HepG2 (cell line): ENCODE measurements around the gene SND1. TPM values are rescaled to one million over a fixed set of nuclear protein-coding genes. Genes with fewer than 3 reads are reported as not detected.

Experiments used
- ATAC-seq: fragments of 200-7000 bp; cut with Tn5 transposase; 3 replicates; pipeline ENCODE4 v1.9.1; 2020; ENCODE audit warnings: mild to moderate bottlenecking, moderate library complexity
- BruUV-seq: library from RNA; stranded (reverse); fragments of 400-500 nt; replicated peaks from 2 replicates; lab custom pipeline; 2021; lab: Mats Ljungman, UMichigan
- CTCF ChIA-PET: fragments of 300-600 bp; formaldehyde crosslinking; extraction: SDS; loops from one replicate; lab custom pipeline; 2021; ENCODE audit warnings: low total read pairs, inconsistent platforms, low intra/inter-chr PET ratio; lab: Yijun Ruan, JAX
- POLR2A ChIA-PET: fragments of 350-600 bp; sonication (Branson Sonifier 250); formaldehyde crosslinking; loops from one replicate; lab custom pipeline; 2020; ENCODE audit warnings: antibody characterized with exemption, inconsistent platforms; lab: Yijun Ruan, JAX
- DNase-seq: peaks from one replicate; pipeline ENCODE4 v3.0.0-alpha.2; 2015; ENCODE audit warnings: low spot score
- FAIRE-seq: peaks from 3 replicates; lab custom pipeline; 2011; peaks lifted over from hg19 to GRCh38; lab: Jason Lieb, UNC
- H2AFZ ChIP-seq: one replicate; pipeline ENCODE4 v1.6.1; 2011; ENCODE audit warnings: low read length, inconsistent platforms
- H3K27ac ChIP-seq: fragments of 300-600 bp; 3 replicates; pipeline ENCODE4 v1.8.0; 2011; ENCODE audit warnings: mixed run types, mild to moderate bottlenecking, mixed read lengths, low read length, inconsistent platforms; ENCODE audit not compliant: insufficient read depth; ENCODE audit errors: extremely low read length
- H3K27me3 ChIP-seq, 2 experiments: fragments of 200-600 bp in 1 of 2; 2 replicates in 1 of 2; 3 replicates in 1 of 2; pipeline versions ENCODE4 v1.6.0 to v1.8.0; 2011; ENCODE audit warnings: low read length in 2 of 2, mild to moderate bottlenecking in 2 of 2, moderate library complexity in 2 of 2, inconsistent platforms in 1 of 2; ENCODE audit not compliant: insufficient read depth in 2 of 2, control insufficient read depth in 1 of 2
- H3K36me3 ChIP-seq, 2 experiments: fragments of 200-600 bp in 1 of 2; replicated peaks in 1 of 2; 2 replicates in 1 of 2; 3 replicates in 1 of 2; pipeline versions ENCODE4 v1.5.1 to v1.8.0; 2011; ENCODE audit warnings: low read length in 2 of 2, inconsistent platforms in 1 of 2; ENCODE audit not compliant: insufficient read depth in 2 of 2, control insufficient read depth in 1 of 2
- H3K4me1 ChIP-seq: 2 replicates; pipeline ENCODE4 v1.5.1; 2012; ENCODE audit warnings: low read length, inconsistent platforms; ENCODE audit not compliant: insufficient read depth
- H3K4me2 ChIP-seq: 2 replicates; pipeline ENCODE4 v1.6.0; 2011; ENCODE audit warnings: low read depth, low read length, inconsistent platforms
- H3K4me3 ChIP-seq, 3 experiments: fragments of 200-600 bp in 1 of 3; sonication (generic), shearing (Covaris generic) in 1 of 3; replicated peaks in 1 of 3; 2 replicates each; pipeline ENCODE4 v1.5.1; 2011 to 2016; ENCODE audit warnings: low read length in 3 of 3, inconsistent platforms in 2 of 3, low read depth in 2 of 3, mild to moderate bottlenecking in 2 of 3, control low read depth in 1 of 3, mixed read lengths in 1 of 3; ENCODE audit not compliant: insufficient read depth in 1 of 3
- H3K79me2 ChIP-seq: one replicate; pipeline ENCODE4 v1.6.1; 2011; ENCODE audit warnings: low read length, inconsistent platforms; ENCODE audit not compliant: insufficient read depth
- H3K9ac ChIP-seq: 2 replicates; pipeline ENCODE4 v1.6.0; 2011; ENCODE audit warnings: mild to moderate bottlenecking, low read depth, low read length, inconsistent platforms; ENCODE audit not compliant: insufficient read depth
- H3K9me3 ChIP-seq: 2 replicates; pipeline ENCODE4 v1.5.1; 2012; ENCODE audit warnings: mild to moderate bottlenecking, low read length
- H4K20me1 ChIP-seq: 2 replicates; pipeline ENCODE4 v1.6.0; 2011; ENCODE audit warnings: inconsistent platforms, mild to moderate bottlenecking, low read length, moderate library complexity; ENCODE audit not compliant: insufficient read depth
- KLF16 ChIP-seq, 2 experiments: sonication (generic) in 1 of 2; formaldehyde crosslinking in 1 of 2; IDR thresholded peaks; 2 replicates each; pipeline versions ENCODE4 v1.6.1 to v1.8.0; 2016 to 2023; ENCODE audit warnings: missing genetic modification reagents in 2 of 2, missing compliant biosample characterization in 1 of 2
- LCORL ChIP-seq, 2 experiments: fragments of 450-650 bp in 1 of 2; sonication (generic) in 1 of 2; formaldehyde crosslinking in 1 of 2; IDR thresholded peaks; 2 replicates each; pipeline versions ENCODE4 v1.5.0 to v1.6.1; 2017 to 2020; ENCODE audit warnings: antibody characterized with exemption in 1 of 2, missing genetic modification reagents in 1 of 2
- MBNL3 ChIP-seq: fragments of 250-450 bp; sonication (Bioruptor Pico); conservative IDR thresholded peaks from 2 replicates; pipeline ENCODE4 v1.8.0; 2022; ENCODE audit warnings: mild to moderate bottlenecking, inconsistent platforms
- MTF2 ChIP-seq: sonication (generic); formaldehyde crosslinking; IDR thresholded peaks from 2 replicates; pipeline ENCODE4 v1.5.0; 2020; ENCODE audit warnings: missing genetic modification reagents, borderline replicate concordance
- NFRKB ChIP-seq: fragments of 450-650 bp; IDR thresholded peaks from 2 replicates; pipeline ENCODE4 v1.6.1; 2017
- SKI ChIP-seq: fragments of 450-650 bp; IDR thresholded peaks from one replicate; pipeline ENCODE4 v1.6.1; 2018; ENCODE audit warnings: mild to moderate bottlenecking; ENCODE audit not compliant: partially characterized antibody
- ZBTB1 ChIP-seq: sonication (generic); formaldehyde crosslinking; IDR thresholded peaks from 2 replicates; pipeline ENCODE4 v1.4.0; 2020; ENCODE audit warnings: missing genetic modification reagents, borderline replicate concordance
- ZFYVE20 ChIP-seq: sonication (generic); formaldehyde crosslinking; IDR thresholded peaks from 2 replicates; pipeline ENCODE4 v1.8.0; 2023; ENCODE audit warnings: low read depth, mild to moderate bottlenecking, moderate library complexity, missing genetic modification reagents, borderline replicate concordance
- ZNF570 ChIP-seq: sonication (generic); formaldehyde crosslinking; IDR thresholded peaks from 2 replicates; pipeline ENCODE4 v1.4.0; 2020; ENCODE audit warnings: mild to moderate bottlenecking, missing genetic modification reagents, borderline replicate concordance
- ZNF75D ChIP-seq: sonication (generic); formaldehyde crosslinking; IDR thresholded peaks from 2 replicates; pipeline ENCODE4 v1.8.1; 2023; ENCODE audit warnings: missing genetic modification reagents, mild to moderate bottlenecking, borderline replicate concordance
- in situ Hi-C: cut with HindIII; loops from 2 replicates; pipeline ENCODE4 v1.10.0; 2017; ENCODE audit warnings: low pct_unique_long_range_greater_than_20kb; ENCODE audit not compliant: extremely low pct_ligation_motif_present
- intact Hi-C: fragments of 100-400 bp; cut with micrococcal nuclease; formaldehyde crosslinking; loops from one replicate; pipeline ENCODE4 v1.10.0; 2022; ENCODE audit not compliant: unreplicated experiment
- polyA plus RNA-seq, 8 experiments: library from polyadenylated mRNA; depleted of rRNA in 3 of 8; stranded (reverse) in 7 of 8; unstranded in 1 of 8; fragments of >200 nt; fragmentation: Illumina TruSeq in 4 of 8; extraction: Trizol in 4 of 8; gene quantifications; 2 replicates each; pipeline versions ENCODE4 v1.2.1 to v1.2.3, GENCODE V29; 2011 to 2016; ENCODE audit warnings: low read depth in 4 of 8, missing spikeins in 1 of 8, mixed read lengths in 1 of 8; ENCODE audit not compliant: insufficient read depth in 1 of 8
- total RNA-seq, 5 experiments: library from RNA; depleted of rRNA; stranded (reverse); fragments of >200 nt; fragmentation: Illumina TruSeq; extraction: Trizol; gene quantifications; 2 replicates each; pipeline ENCODE4 v1.2.3, GENCODE V29; 2016; ENCODE audit warnings: low read depth in 1 of 5
- TF ChIP-seq, protein P1 (sequence below): sonication (generic); formaldehyde crosslinking; IDR thresholded peaks from 2 replicates; pipeline ENCODE4 v1.5.1; 2020; ENCODE audit warnings: mild to moderate bottlenecking, missing genetic modification reagents, borderline replicate concordance
- TF ChIP-seq, protein P2 (sequence below): sonication (generic); formaldehyde crosslinking; IDR thresholded peaks from 2 replicates; pipeline ENCODE4 v1.5.1; 2020; ENCODE audit warnings: mild to moderate bottlenecking, missing genetic modification reagents, borderline replicate concordance

The SND1 gene
- total and polyA plus RNA-seq, 2 of the 13 experiments (the other 11 are each of a cell fraction or from before 2014, with no cell fraction given): 110 to 182 TPM

DNA sequence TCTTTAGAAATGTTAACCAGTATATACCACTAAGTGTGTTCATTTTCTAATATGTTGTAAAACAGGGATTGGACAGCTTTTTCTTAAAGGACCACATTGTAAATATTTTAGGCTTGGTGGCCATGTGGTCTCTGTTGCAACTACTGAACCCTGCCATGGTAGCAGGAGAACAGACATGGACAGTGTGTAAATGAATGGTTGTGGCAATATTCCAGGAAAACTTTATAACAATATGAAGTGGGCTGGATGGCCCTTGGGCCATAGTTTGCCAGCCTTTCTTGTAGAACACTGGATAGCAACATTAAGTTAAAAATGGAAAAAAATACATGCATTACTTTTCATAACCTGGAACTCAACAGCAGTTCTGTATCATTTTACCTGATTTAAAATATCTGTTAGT lies 61.0 kb downstream of the SND1 start:
- in situ Hi-C loops (no loop called here), intact Hi-C loops (no loop called here)
- H3K4me1 ChIP-seq: no peaks in the 10 kb centered on the region
- H3K36me3 ChIP-seq: peaks cover 24 to 80% of the 10 kb centered on the region in 2 experiments
- no peaks in the 10 kb centered on the region for H3K27me3 ChIP-seq
- no peak overlapping the region for H3K9ac ChIP-seq
- CTCF ChIA-PET: no interaction called here
- peaks cover 7% of the 10 kb centered on the region for H3K9me3 ChIP-seq
- no peak for TF ChIP-seq ZFYVE20 (CRISPR knock-in tag)
- TF ChIP-seq, protein P1, sequence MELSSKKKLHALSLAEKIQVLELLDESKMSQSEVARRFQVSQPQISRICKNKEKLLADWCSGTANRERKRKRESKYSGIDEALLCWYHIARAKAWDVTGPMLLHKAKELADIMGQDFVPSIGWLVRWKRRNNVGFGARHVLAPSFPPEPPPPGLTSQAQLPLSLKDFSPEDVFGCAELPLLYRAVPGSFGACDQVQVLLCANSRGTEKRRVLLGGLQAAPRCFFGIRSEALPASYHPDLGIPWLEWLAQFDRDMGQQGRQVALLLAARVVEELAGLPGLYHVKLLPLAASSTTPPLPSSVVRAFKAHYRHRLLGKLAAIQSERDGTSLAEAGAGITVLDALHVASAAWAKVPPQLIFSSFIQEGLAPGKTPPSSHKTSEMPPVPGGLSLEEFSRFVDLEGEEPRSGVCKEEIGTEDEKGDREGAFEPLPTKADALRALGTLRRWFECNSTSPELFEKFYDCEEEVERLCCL (CRISPR knock-in tag): no peak
- TF ChIP-seq, protein P2, sequence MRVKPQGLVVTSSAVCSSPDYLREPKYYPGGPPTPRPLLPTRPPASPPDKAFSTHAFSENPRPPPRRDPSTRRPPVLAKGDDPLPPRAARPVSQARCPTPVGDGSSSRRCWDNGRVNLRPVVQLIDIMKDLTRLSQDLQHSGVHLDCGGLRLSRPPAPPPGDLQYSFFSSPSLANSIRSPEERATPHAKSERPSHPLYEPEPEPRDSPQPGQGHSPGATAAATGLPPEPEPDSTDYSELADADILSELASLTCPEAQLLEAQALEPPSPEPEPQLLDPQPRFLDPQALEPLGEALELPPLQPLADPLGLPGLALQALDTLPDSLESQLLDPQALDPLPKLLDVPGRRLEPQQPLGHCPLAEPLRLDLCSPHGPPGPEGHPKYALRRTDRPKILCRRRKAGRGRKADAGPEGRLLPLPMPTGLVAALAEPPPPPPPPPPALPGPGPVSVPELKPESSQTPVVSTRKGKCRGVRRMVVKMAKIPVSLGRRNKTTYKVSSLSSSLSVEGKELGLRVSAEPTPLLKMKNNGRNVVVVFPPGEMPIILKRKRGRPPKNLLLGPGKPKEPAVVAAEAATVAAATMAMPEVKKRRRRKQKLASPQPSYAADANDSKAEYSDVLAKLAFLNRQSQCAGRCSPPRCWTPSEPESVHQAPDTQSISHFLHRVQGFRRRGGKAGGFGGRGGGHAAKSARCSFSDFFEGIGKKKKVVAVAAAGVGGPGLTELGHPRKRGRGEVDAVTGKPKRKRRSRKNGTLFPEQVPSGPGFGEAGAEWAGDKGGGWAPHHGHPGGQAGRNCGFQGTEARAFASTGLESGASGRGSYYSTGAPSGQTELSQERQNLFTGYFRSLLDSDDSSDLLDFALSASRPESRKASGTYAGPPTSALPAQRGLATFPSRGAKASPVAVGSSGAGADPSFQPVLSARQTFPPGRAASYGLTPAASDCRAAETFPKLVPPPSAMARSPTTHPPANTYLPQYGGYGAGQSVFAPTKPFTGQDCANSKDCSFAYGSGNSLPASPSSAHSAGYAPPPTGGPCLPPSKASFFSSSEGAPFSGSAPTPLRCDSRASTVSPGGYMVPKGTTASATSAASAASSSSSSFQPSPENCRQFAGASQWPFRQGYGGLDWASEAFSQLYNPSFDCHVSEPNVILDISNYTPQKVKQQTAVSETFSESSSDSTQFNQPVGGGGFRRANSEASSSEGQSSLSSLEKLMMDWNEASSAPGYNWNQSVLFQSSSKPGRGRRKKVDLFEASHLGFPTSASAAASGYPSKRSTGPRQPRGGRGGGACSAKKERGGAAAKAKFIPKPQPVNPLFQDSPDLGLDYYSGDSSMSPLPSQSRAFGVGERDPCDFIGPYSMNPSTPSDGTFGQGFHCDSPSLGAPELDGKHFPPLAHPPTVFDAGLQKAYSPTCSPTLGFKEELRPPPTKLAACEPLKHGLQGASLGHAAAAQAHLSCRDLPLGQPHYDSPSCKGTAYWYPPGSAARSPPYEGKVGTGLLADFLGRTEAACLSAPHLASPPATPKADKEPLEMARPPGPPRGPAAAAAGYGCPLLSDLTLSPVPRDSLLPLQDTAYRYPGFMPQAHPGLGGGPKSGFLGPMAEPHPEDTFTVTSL (CRISPR knock-in tag): no peak
- no peak for TF ChIP-seq MBNL3 (CRISPR knock-in tag)
- no peak for TF ChIP-seq SKI
- TF ChIP-seq LCORL (IDR thresholded peaks at IDR 0.05): no peak
- no peak for TF ChIP-seq LCORL (CRISPR knock-in tag; IDR thresholded peaks at IDR 0.05)
- no peak for TF ChIP-seq ZBTB1
- no peak for TF ChIP-seq ZNF75D (CRISPR knock-in tag)
- TF ChIP-seq MTF2 (CRISPR knock-in tag): no peak
- TF ChIP-seq NFRKB: no peak
- TF ChIP-seq ZNF570: no peak
- no peak for TF ChIP-seq KLF16 (CRISPR knock-in tag; IDR thresholded peaks at IDR 0.05)
- no peak for DNase-seq
- H4K20me1 ChIP-seq: peaks cover 4% of the 10 kb centered on the region; the same call in 1 of the 2 replicates
- no peak overlapping the region for H3K27ac ChIP-seq
- POLR2A ChIA-PET: no interaction called here
- FAIRE-seq: no peak
- H3K79me2 ChIP-seq: peaks cover 29% of the 10 kb centered on the region
- H2AFZ ChIP-seq: no peak overlapping the region
- H3K4me3 ChIP-seq: no peak overlapping the region
- no peak for ATAC-seq
- H3K4me2 ChIP-seq: no peak overlapping the region
- BruUV-seq: no TSS peak
